Measurements from ENCODE around the gene VSIG10L. TPM values are rescaled to one million over a fixed set of nuclear protein-coding genes. Genes with fewer than 3 reads are reported as not detected.

The VSIG10L gene
- total RNA-seq, 1 donor: 0.27 TPM

GRCh38 chr19:51380379-51380778 is 38.4 kb upstream of the VSIG10L start:
- no peak for TF ChIP-seq CTCF (IDR thresholded peaks at IDR 0.05; ENCODE audit: insufficient read depth, low read length)
- H3K4me3 ChIP-seq (ENCODE audit: low read depth, low read length): no peak overlapping the region
- DNase-seq (ENCODE audit: low read depth): no peak

- TF ChIP-seq CTCF (IDR thresholded peaks at IDR 0.05; ENCODE audit: insufficient read depth, low read length): no peak
Observed at GRCh38 chr19:51377422-51377821, 35.5 kb upstream of the VSIG10L start.

GRCh38 chr19:51375504-51376221 is 33.7 kb upstream of the VSIG10L start:
- TF ChIP-seq CTCF (IDR thresholded peaks at IDR 0.05; ENCODE audit: insufficient read depth, low read length): no peak
- no peak overlapping the region for H3K4me3 ChIP-seq (ENCODE audit: low read depth, low read length)
- no peak for DNase-seq (ENCODE audit: low read depth)

More at GRCh38 chr19:51377422-51377821, 35.5 kb upstream of the VSIG10L start:
- no peak overlapping the region for H3K4me3 ChIP-seq (ENCODE audit: low read depth, low read length)
- no peak for DNase-seq (ENCODE audit: low read depth)

- no peak for TF ChIP-seq CTCF (IDR thresholded peaks at IDR 0.05; ENCODE audit: insufficient read depth, low read length)
- H3K4me3 ChIP-seq (ENCODE audit: low read depth, low read length): no peak within 1 kb of the TSS
- no peak for DNase-seq (ENCODE audit: low read depth)
Observed at GRCh38 chr19:51372649-51373504, 30.9 kb upstream of the VSIG10L start, which contains the start of gene NKG7. Gene NKG7, minus strand, starts transcription at chr19:51372654. Its CDS starts 119 bp downstream, at chr19:51372535.

GRCh38 chr19:51372021-51372648 is 30.2 kb upstream of the VSIG10L start:
- no peak for TF ChIP-seq CTCF (IDR thresholded peaks at IDR 0.05; ENCODE audit: insufficient read depth, low read length)
- no peak overlapping the region for H3K4me3 ChIP-seq (ENCODE audit: low read depth, low read length)
- no peak for DNase-seq (ENCODE audit: low read depth)

GRCh38 chr19:51371186-51371690 is 29.3 kb upstream of the VSIG10L start:
- DNase-seq (ENCODE audit: low read depth): no peak
- no peak for TF ChIP-seq CTCF (IDR thresholded peaks at IDR 0.05; ENCODE audit: insufficient read depth, low read length)

More at GRCh38 chr19:51371186-51371690, 29.3 kb upstream of the VSIG10L start:
- no peak overlapping the region for H3K4me3 ChIP-seq (ENCODE audit: low read depth, low read length)

Measured in fibroblast of the aortic adventitia (primary cell).